Measurements from ENCODE around the gene TBC1D20. TPM values are rescaled to one million over a fixed set of nuclear protein-coding genes. Genes with fewer than 3 reads are reported as not detected.

The TBC1D20 gene
- total RNA-seq, 1 donor = 64.8 TPM

DNA sequence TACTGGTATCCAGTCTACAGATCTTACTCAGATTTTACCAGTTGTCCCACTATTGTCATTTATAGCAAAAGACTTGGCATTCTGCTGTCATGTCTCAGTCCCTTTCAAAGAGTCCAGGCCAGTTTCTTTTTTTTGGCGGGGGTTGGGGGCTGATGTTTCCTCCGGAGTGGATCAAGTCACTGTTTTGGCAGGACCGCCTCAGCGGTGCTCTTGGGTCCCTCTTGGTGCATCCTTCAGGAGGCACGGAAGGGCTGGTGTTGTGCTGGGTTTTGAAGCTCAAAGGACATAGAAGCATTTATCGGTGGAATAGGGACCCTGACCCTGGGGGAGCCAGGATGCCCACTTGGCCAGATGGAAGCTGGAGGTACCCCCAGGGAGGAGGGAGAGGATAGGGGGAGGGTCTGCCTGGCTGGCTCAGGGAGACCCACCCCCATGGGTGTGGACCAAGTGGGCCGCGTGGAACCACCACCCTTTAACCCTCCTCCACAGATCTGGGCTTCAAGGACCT lies 43.4 kb downstream of the TBC1D20 start:
- peaks cover 44% of the 10 kb centered on the region for H3K36me3 ChIP-seq (ENCODE audit: insufficient read depth, low read length)

DNA sequence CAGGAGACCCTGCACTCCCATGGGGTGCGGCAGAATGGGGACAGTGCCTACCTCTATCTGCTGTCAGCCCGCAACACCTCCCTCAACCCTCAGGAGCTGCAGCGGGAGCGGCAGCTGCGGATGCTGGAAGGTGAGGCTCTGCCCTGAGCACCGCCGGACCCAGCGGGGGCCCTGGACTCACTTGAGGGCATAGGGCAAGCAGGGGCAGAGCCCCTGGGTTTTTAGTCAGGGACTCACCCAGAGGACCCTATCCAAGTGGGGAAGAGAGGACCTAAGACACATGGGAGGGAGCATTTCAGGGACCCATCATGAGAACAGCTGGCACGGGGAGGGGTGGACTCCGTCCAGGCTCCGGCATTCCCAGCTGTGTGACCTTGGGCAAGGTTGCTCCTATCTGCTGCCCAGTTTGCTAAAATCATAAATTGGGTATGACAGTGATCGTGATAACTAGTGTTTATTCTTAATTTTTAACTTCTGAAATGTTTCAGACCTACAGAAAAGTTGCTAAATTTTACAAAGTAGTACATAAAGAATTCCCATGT lies 44.5 kb downstream of the TBC1D20 start:
- H3K36me3 ChIP-seq (ENCODE audit: insufficient read depth, low read length) = peaks cover 35% of the 10 kb centered on the region
- no peak for TF ChIP-seq CTCF (IDR thresholded peaks at IDR 0.05; ENCODE audit: extremely low read depth, low read depth, low read length)
- H3K79me2 ChIP-seq (ENCODE audit: insufficient read depth, low read length) = peaks cover 24% of the 10 kb centered on the region
- H3K27me3 ChIP-seq (ENCODE audit: insufficient read depth, low read length) = no peaks in the 10 kb centered on the region
- no peak overlapping the region for H3K27ac ChIP-seq (ENCODE audit: low read depth, low read length)
- no peak overlapping the region for H3K4me2 ChIP-seq (ENCODE audit: insufficient read depth, low read length)
- H3K9me3 ChIP-seq (ENCODE audit: low read depth, low read length) = no peaks in the 10 kb centered on the region
- peak; percentile 84 for DNase-seq (ENCODE audit: insufficient read length, low spot score, missing footprints)
- H3K4me1 ChIP-seq (ENCODE audit: insufficient read depth, low read length) = peaks cover 3% of the 10 kb centered on the region
- H2AFZ ChIP-seq (ENCODE audit: low read length) = no peak overlapping the region
- no peaks in the 10 kb centered on the region for H4K20me1 ChIP-seq (ENCODE audit: insufficient read depth, low read length)
- no peak overlapping the region for H3K4me3 ChIP-seq (ENCODE audit: insufficient read depth, low read length)

More for the DNA sequence above, 43.4 kb downstream of the TBC1D20 start:
- Histone ChIP-seq H3K27me3 (ENCODE audit: insufficient read depth, low read length) (no peaks in the 10 kb centered on the region), H3K4me1 (ENCODE audit: insufficient read depth, low read length) (peaks cover 3% of the 10 kb centered on the region), H4K20me1 (ENCODE audit: insufficient read depth, low read length) (no peaks in the 10 kb centered on the region), H3K4me3 (ENCODE audit: insufficient read depth, low read length) (no peak overlapping the region), H3K79me2 (ENCODE audit: insufficient read depth, low read length) (peaks cover 15% of the 10 kb centered on the region), H3K4me2 (ENCODE audit: insufficient read depth, low read length) (no peak overlapping the region), H3K27ac (ENCODE audit: low read depth, low read length) (no peak overlapping the region), H3K9me3 (ENCODE audit: low read depth, low read length) (no peaks in the 10 kb centered on the region), H2AFZ (ENCODE audit: low read length) (no peak overlapping the region)
- TF ChIP-seq CTCF (IDR thresholded peaks at IDR 0.05; ENCODE audit: extremely low read depth, low read depth, low read length) = no peak
- no peak for DNase-seq (ENCODE audit: insufficient read length, low spot score, missing footprints)

- DNase-seq (ENCODE audit: insufficient read length, low spot score, missing footprints) = peak; percentile 78
- H3K4me2 ChIP-seq (ENCODE audit: insufficient read depth, low read length) = no peak overlapping the region
- peaks cover 3% of the 10 kb centered on the region for H3K4me1 ChIP-seq (ENCODE audit: insufficient read depth, low read length)
- H3K4me3 ChIP-seq (ENCODE audit: insufficient read depth, low read length) = no peak overlapping the region
- H3K9me3 ChIP-seq (ENCODE audit: low read depth, low read length) = no peaks in the 10 kb centered on the region
- peaks cover 31% of the 10 kb centered on the region for H3K79me2 ChIP-seq (ENCODE audit: insufficient read depth, low read length)
- no peak for TF ChIP-seq CTCF (IDR thresholded peaks at IDR 0.05; ENCODE audit: extremely low read depth, low read depth, low read length)
- no peak overlapping the region for H2AFZ ChIP-seq (ENCODE audit: low read length)
- H3K36me3 ChIP-seq (ENCODE audit: insufficient read depth, low read length) = peaks cover 29% of the 10 kb centered on the region
- no peaks in the 10 kb centered on the region for H3K27me3 ChIP-seq (ENCODE audit: insufficient read depth, low read length)
- H4K20me1 ChIP-seq (ENCODE audit: insufficient read depth, low read length) = no peaks in the 10 kb centered on the region
- no peak overlapping the region for H3K27ac ChIP-seq (ENCODE audit: low read depth, low read length)
These were observed 45.2 kb downstream of the TBC1D20 start for GRCh38 chr20:416950-417800.

DNA sequence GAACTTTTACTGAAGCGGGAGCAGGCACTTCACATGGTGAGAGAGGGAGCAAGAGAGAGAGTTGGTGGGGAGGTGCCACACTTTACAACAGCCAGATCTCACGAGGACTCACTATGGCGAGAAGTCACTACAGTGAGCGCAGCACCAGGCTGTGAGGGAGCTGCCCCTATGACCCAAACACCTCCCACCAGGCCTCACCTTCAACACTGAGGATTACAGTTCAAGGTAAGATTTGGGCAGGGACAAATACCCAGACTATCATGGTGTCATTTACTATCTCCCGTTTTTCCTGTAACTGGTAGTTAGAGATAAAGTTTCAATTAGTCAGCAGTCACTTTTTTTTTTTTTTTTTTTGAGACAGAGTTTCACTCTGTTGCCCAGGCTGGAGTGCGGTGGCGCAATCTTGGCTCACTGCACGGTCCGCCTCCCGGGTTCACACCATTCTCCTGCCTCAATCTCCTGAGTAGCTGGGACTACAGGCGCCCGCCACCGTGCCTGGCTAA lies 46.5 kb downstream of the TBC1D20 start:
- Histone ChIP-seq H3K4me1 (ENCODE audit: insufficient read depth, low read length) (peaks cover 3% of the 10 kb centered on the region), H3K9me3 (ENCODE audit: low read depth, low read length) (no peaks in the 10 kb centered on the region), H3K27ac (ENCODE audit: low read depth, low read length) (no peak overlapping the region), H3K4me2 (ENCODE audit: insufficient read depth, low read length) (no peak overlapping the region), H3K27me3 (ENCODE audit: insufficient read depth, low read length) (no peaks in the 10 kb centered on the region), H3K79me2 (ENCODE audit: insufficient read depth, low read length) (peaks cover 42% of the 10 kb centered on the region), H3K36me3 (ENCODE audit: insufficient read depth, low read length) (peaks cover 30% of the 10 kb centered on the region), H2AFZ (ENCODE audit: low read length) (no peak overlapping the region), H3K4me3 (ENCODE audit: insufficient read depth, low read length) (no peak overlapping the region), H4K20me1 (ENCODE audit: insufficient read depth, low read length) (peaks cover 3% of the 10 kb centered on the region)
- DNase-seq (ENCODE audit: insufficient read length, low spot score, missing footprints) = no peak
- TF ChIP-seq CTCF (IDR thresholded peaks at IDR 0.05; ENCODE audit: extremely low read depth, low read depth, low read length) = no peak
